Lower leg skin (tissue), 4 donors: ENCODE data around the gene PRPF6. TPM values are rescaled to one million over a fixed set of nuclear protein-coding genes. Genes with fewer than 3 reads are reported as not detected.

Experiments used
- DNase-seq, 2 donors: peaks; one replicate each; pipeline ENCODE4 v3.0.0-alpha.2; 2019; ENCODE audit warnings: low spot score in 2 of 2
- H3K4me3 ChIP-seq: fragments of 200-600 bp; sonication (generic); 2 replicates; pipeline ENCODE4 v1.5.1; 2017; ENCODE audit warnings: mild to moderate bottlenecking, low read depth; ENCODE audit not compliant: poor library complexity, severe bottlenecking
- POLR2A ChIP-seq, 2 donors: fragments of 450-650 bp; IDR thresholded peaks; one replicate each; pipeline ENCODE4 v1.6.1; 2016 to 2017; ENCODE audit warnings: antibody characterized with exemption in 2 of 2, mild to moderate bottlenecking in 1 of 2, moderate library complexity in 1 of 2
- WGBS, 2 donors: methylation state at CpG; one replicate each; pipeline ENCODE4 v1.1.5; 2018; 5-methylcytosine and 5-hydroxymethylcytosine counted together
- intact Hi-C: fragments of 100-400 bp; cut with DNase I; formaldehyde crosslinking; loops from one replicate; pipeline ENCODE4 v1.15.0; 2023; ENCODE audit warnings: low total_unique reads
- total RNA-seq, 4 donors: library from RNA; depleted of rRNA; stranded (reverse); fragments of >200 nt; gene quantifications; one replicate each; pipeline ENCODE4 v1.1.0, GENCODE V29; 2016
- TF ChIP-seq, protein P1 (sequence below), 3 donors: fragments of 450-650 bp; IDR thresholded peaks; one replicate each; pipeline ENCODE4 v1.5.1; 2016; ENCODE audit warnings: antibody characterized with exemption in 3 of 3, mild to moderate bottlenecking in 3 of 3, moderate library complexity in 2 of 3

The PRPF6 gene
- total RNA-seq, 4 donors from 2014 or later, result 66.8 to 88.3 (median 79.1) TPM

DNA sequence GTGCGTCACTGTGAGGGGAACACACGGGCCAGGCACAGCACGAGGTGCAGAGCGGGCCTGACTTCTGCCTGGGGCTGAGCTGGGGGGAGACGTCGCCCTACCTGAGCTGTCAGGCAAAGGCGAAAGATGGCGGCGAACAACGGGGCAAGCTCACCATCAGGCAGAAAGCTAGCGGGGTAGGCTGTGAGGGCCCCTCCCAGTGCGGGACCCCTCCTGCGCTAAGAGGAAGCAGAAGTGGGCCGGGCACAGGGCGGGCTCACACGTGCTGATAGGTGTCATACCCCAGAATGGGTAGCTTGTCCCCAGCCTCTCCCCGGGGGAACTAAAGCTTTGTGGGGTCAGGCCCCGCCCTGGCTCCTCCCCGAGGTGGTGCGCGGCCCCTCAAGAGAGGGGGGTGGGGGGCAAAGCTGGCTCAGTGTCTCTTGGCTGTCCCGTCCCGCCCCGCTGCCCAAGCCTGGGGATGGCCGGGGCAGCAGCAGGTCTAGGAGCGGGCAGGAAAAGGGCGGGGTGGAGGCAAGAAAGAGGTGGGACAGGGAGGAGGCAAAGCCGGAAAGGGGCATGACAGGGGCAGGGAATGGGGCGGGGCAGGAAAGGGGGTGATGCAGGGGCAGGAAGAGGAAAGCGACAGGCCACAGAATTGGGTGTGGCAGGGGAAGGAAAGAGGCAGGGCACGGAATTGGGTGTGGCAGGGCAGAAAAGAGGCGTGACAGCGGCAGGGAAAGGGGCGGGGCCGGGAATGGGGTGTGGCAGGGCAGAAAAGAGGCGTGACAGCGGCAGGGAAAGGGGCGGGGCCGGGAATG lies 39.5 kb upstream of the PRPF6 start:
- intact Hi-C loops, result no loop called here
- TF ChIP-seq, protein P1, sequence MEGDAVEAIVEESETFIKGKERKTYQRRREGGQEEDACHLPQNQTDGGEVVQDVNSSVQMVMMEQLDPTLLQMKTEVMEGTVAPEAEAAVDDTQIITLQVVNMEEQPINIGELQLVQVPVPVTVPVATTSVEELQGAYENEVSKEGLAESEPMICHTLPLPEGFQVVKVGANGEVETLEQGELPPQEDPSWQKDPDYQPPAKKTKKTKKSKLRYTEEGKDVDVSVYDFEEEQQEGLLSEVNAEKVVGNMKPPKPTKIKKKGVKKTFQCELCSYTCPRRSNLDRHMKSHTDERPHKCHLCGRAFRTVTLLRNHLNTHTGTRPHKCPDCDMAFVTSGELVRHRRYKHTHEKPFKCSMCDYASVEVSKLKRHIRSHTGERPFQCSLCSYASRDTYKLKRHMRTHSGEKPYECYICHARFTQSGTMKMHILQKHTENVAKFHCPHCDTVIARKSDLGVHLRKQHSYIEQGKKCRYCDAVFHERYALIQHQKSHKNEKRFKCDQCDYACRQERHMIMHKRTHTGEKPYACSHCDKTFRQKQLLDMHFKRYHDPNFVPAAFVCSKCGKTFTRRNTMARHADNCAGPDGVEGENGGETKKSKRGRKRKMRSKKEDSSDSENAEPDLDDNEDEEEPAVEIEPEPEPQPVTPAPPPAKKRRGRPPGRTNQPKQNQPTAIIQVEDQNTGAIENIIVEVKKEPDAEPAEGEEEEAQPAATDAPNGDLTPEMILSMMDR (IDR thresholded peaks at IDR 0.05), result no peak
- TF ChIP-seq POLR2A (IDR thresholded peaks at IDR 0.05), result no peak
- no peak overlapping the region for H3K4me3 ChIP-seq
- 62 to 63% methylated on average over 31 to 35 of the region's 39 CpGs for WGBS, 2 donors
- DNase-seq, result peak in 1 of 2 donors; percentile 79

DNA sequence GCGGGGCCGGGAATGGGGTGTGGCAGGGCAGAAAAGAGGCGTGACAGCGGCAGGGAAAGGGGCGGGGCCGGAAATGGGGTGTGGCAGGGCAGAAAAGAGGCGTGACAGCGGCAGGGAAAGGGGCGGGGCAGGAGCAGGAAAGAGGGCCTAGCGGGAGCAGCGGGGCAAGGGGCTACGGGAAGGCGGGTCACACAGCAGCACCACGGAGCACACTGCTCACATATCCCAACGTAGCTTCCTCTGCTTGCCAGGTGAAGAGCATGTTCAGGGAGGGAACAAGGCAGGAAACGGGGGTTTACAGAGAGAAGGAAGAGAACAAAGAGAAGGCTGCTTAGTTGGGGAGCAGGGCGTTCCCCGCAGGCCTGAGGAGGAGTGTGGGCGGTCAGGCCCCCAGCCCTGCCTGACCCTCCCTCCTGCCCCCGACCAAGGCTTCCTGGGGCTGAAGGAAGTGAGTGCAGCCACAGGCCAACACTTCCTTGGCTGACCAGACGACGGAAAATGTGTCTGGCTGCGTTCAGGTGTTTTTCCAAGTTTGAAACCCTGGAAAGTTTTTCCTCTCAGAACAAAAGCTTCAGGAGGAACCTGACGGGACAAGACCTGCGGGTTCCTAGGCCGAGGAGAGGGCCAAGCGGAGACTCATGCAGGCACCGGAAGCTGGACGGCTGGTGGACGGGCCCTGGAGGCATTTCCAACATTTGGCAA lies 38.5 kb upstream of the PRPF6 start:
- TF ChIP-seq POLR2A (IDR thresholded peaks at IDR 0.05), result no peak
- TF ChIP-seq, protein P1 (IDR thresholded peaks at IDR 0.05), result no peak
- no peak overlapping the region for H3K4me3 ChIP-seq
- intact Hi-C loops, result no loop called here
- DNase-seq, result no peak
- WGBS, 2 donors, result 45 to 49% methylated on average over 23 to 30 of the region's 30 CpGs

DNA sequence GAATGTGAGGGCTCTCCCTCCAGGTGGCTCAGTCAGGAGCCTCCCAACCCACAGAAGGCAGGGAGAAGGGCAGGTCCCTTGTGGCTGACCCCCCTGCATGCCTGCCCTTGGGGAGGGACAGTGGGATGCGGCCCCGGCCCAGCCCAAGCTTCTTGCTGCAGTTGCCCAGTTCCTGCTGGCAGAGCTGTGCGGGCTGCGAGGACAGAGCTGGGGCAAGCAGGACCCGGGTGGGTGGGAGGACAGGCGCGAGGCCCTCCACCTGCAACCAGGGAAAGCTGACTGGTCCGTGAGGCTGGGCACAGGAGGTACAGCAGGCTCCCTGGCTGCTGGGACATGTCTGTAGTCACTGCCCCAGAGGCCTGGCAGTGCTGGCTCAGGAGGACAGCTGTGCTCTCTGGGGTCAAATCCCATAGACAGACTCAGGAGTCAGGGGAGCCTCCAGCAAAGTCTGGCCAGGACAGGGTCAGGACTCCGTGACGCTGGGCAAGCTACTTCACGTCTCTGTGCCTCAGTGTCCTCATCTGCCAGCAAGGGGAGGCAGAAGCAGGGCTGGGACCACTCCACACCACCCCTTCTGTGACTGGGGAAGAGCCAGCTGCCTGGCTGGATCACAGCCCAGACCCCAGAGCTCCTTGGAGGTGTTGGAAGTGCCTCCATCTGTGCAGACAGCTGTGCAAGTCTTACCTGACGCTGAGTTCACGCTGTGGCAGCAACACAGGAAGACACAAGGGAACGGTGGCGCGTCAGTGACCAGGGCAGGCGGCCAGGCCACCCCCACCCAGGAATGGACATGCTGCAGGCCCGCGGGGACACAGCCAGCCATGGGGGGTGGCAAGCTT lies 37.7 kb upstream of the PRPF6 start:
- intact Hi-C loops, result no loop called here
- WGBS, 2 donors, result 87 to 95% methylated on average over 11 to 19 of the region's 19 CpGs
- H3K4me3 ChIP-seq, result no peak overlapping the region
- TF ChIP-seq POLR2A (IDR thresholded peaks at IDR 0.05), result no peak
- TF ChIP-seq, protein P1 (IDR thresholded peaks at IDR 0.05), result no peak
- DNase-seq, result no peak

DNA sequence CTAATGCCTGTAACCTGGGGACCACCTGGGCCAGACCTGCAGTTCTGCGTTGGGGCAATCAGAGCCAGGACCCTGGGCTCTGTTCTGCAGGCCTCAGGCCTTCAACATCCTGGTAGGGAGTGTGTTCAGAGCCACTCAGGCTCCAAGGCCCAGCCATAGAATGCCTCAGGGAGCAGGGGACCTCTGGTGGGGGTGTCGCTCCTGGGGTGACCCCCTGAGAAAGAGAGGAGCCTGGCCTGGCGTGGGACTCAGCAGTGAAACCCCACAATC lies 37.2 kb upstream of the PRPF6 start:
- no peak overlapping the region for H3K4me3 ChIP-seq
- intact Hi-C loops, result no loop called here
- DNase-seq, result no peak
- no peak for TF ChIP-seq POLR2A (IDR thresholded peaks at IDR 0.05)
- TF ChIP-seq, protein P1 (IDR thresholded peaks at IDR 0.05), result no peak
- WGBS, 2 donors, result 95 to 100% methylated on average over 1 to 3 of the region's 3 CpGs

DNA sequence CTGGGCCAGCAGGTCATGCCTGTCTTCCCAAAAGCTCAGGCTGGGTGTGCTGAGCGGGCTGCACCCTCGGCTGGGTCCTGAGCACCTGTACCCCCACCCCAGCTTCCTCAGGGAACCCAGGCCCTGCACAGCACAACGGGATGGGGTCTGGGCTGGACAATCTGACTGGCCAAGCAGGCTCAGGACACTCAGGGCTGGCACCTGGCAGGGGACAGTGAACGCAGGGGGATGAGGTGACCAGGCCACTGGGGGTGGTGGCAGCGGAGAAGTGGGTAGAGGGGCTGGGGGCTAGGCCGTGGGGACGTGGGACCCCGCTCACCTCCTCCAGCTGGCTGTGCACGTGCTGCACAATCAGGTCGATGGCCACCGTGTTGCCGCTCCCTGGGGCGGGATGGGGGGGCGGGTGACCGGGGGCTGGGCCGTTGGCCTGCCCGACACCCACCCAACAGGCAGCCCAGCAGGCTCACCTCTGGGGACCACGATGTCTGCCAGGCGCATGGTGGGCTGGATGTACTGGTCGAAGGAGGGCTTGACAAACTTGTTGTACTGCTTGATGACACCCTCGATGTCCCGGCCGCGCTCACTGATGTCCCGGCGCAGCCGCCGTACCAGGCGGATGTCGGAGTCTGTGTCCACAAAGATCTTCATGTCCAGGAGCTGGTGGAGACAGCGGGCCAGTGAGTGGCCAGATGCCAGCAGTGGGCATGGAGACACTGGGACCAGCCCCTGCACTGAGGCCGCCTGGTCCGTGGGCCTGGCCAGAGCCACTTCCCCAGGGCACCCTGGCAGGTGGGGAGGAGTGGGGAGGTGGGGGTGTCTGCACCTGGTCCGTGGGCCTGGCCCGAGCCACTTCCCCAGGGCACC lies 36.6 kb upstream of the PRPF6 start:
- WGBS, 2 donors, result 91 to 92% methylated on average over 20 to 30 of the region's 35 CpGs
- TF ChIP-seq, protein P1 (IDR thresholded peaks at IDR 0.05), result no peak
- TF ChIP-seq POLR2A (IDR thresholded peaks at IDR 0.05), result no peak
- H3K4me3 ChIP-seq, result no peak overlapping the region
- DNase-seq, result no peak
- intact Hi-C loops, result no loop called here
